CMK (cell line): ENCODE data around the gene FAM151B.
"Not testable (repeated sequence)": the region's sequence is repeated elsewhere in the genome, so short reads cannot be mapped to it uniquely, and the experiment has no call there.

Source experiments
- DNase-seq: peaks from one replicate; pipeline ENCODE4 v3.0.0-alpha.2; 2010; ENCODE audit warnings: low read depth

FAM151B gene

GRCh38 chr5:80487829-80488721 lies at the start of gene FAM151B:
Gene FAM151B, plus strand, starts transcription at chr5:80488100. Its CDS starts 24 bp downstream, at chr5:80488124.
- peak; percentile 50 for DNase-seq

DNA sequence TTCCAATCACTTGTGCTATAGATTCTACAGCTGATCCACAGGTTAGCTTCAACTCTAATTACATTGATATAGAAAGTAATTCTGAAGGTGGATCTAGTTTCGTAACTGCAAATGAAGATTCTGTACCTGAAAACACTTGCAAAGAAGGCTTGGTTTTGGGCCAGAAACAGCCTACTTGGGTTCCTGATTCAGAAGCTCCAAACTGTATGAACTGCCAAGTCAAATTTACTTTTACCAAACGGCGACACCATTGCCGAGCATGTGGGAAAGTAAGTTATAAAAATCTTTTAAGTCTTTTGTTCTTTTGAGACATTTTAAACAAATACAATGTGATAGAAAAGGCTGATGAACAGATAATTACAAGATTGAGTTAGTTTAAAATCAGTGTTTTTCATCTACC lies 49.2 kb upstream of the FAM151B start:
- no peak for DNase-seq

DNA sequence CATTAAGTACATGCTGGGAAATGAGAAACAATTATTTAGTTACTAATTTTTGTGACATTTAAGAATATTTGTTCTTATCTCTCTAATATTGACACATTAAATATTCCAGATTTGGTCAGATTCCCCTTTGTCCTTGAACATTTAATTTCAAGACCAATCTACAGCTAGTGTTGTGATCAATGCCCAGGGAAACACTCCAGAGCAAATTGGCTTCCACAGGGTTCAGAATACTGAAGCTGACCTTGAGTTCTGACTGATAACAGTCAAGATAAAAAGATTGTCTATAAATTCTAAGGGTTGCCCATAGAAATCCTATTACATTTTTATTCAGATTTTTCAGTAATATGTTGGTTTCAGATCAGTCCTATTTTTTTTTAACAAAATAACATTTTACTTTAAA lies 48.7 kb upstream of the FAM151B start:
- no peak for DNase-seq

- no peak for DNase-seq
These were observed 45.2 kb upstream of the FAM151B start for GRCh38 chr5:80442742-80443141.

DNA sequence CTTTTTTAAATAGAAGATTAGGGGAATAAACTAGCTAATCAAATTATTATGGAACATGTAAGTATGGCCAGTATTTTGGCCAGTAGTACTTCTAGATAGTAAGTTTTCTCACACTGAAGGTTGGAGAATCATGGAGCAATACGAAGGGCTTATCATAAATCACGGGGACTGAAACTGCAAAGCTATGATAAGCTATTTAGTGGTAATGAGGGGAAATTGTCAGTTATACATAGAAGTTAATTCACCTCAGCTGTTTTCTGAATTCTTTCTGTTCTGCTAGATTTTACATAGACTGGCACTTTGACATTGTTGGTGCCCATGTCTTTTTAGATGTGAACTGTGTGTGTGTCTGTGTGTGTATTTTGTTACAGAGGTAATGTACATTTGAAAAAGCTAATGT lies 34.5 kb upstream of the FAM151B start:
- no peak for DNase-seq

- no peak for DNase-seq
These were observed 24.6 kb upstream of the FAM151B start for GRCh38 chr5:80463269-80463668.

GRCh38 chr5:80466669-80467485 lies 21.0 kb upstream of the FAM151B start:
- no peak for DNase-seq

DNA sequence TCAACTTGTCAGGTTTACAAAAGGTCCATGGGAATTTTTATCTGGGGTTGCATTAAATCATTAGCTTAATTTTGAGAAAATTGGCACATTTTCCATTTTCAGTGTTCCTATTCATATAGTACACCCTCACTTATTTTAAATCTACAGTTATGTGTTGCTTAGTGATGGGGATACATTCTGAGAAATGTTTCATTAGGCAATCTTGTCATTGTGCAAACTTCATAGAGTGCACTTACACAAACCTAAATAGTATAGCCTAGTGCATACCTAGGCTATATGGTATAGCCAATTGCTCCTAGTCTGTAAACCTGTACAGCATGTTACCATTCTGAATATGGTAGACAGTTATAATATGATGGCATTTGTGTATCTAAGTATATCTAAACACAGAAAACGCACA lies 19.8 kb upstream of the FAM151B start:
- DNase-seq = no peak

DNA sequence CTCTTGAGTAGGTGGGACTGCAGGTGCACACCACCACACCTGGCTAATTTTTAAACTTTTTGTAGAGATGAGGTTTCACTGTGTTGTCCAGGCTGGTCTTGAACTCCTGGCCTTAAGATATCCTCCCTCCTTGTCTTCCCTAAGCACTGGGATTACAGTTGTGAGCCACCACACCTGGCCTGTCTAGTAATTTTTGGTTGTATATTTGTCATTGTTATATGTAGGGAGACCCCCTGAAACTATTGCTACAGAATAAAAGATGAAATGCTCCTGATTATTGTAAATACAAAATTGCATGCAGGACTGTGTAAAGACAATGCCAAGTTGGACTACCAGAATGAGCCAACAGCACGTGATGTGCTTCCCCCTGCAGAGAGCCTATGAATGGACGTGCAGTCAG lies 17.3 kb upstream of the FAM151B start:
- not testable (repeated sequence) for DNase-seq

GRCh38 chr5:80474929-80475328 lies 13.0 kb upstream of the FAM151B start:
- no peak for DNase-seq

DNA sequence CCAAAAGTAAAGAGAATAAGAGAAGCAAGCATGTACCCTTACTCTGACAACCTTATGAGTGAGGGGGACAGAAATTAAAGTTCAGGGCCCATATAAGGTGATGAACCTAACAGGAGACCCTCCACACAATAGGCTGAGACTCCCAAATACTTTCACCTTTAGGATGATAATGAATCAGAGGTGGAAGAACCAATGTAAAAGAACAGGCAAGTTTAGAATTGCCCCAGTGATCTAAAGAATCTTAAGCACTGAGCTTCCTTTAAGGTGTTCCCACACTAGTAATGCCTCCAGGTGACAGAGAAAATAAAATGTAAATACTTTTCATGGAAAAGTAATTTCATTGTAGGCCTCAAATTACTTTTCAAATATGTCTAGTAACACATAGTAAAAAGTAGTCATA lies 8.2 kb upstream of the FAM151B start:
- DNase-seq = no peak

GRCh38 chr5:80480354-80480753 lies 7.5 kb upstream of the FAM151B start:
- DNase-seq = no peak

- peak; percentile 21 for DNase-seq
These were observed 6.6 kb upstream of the FAM151B start for GRCh38 chr5:80481019-80481893.

- no peak for DNase-seq
These were observed 5.3 kb upstream of the FAM151B start for GRCh38 chr5:80482578-80482977.

DNA sequence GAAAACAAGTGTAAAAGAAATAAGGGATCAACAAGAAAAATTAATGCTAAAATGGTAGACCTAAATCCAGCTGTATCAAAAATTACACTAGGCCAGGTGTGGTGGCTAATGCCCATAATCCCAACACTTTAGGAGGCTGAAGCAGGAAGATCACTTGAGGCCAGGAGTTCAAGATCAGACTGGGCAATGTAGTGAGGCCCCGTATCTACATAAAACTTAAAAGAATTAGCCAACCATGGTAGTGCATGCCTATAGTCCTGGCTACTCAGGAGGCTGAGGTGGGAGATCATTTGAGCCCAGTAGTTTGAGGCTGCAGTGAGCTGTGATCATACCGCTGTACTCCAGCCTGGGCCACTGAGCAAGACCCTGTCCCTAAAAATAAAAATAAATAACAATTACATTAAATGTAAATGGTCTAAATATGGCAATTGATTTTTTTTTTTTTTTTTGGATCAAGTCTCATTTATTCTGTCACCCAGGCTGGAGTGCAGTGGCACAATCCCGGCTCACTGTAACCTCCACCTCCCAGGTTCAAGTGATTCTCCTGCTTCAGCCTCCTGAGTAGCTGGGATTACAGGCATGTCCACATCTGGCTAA lies 4.2 kb upstream of the FAM151B start:
- no peak for DNase-seq

DNA sequence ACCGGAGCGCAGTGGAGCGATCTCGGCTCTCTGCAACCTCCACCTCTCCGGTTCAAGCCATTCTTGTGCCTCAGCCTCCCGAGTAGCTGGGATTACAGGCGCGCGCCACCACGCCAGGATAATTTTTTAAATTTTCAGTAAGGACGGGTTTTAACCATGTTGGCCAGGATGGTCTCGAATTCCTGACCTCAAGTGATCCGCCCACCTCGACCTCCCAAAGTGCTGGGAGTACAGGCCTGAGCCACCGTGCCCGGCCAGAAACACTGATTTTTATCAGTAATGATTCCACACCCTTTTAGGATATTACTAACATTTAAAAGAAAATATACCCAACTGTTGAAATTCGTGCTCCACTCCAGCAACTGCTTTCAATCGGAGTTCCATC lies 464 bp upstream of the FAM151B start:
- no peak for DNase-seq

DNA sequence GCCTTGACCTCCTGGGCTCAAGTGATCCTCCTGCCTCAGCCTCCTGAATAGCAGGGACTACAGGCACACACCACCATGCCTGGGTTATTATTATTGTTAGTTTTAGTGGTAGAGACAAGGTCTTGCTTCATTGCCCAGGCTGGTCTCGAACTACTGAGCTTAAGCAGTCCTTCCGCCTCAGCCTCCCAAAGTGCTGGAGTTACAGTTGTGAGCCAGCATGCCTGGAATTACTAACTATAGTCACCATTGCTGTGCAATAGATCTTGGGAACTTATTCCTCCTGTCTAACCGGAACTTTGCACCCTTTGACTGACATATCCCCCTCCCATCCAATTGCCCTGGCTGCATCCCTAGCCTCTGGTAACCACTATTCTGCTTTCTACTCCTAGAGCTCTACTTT lies 3.4 kb downstream of the FAM151B start:
- no peak for DNase-seq

DNA sequence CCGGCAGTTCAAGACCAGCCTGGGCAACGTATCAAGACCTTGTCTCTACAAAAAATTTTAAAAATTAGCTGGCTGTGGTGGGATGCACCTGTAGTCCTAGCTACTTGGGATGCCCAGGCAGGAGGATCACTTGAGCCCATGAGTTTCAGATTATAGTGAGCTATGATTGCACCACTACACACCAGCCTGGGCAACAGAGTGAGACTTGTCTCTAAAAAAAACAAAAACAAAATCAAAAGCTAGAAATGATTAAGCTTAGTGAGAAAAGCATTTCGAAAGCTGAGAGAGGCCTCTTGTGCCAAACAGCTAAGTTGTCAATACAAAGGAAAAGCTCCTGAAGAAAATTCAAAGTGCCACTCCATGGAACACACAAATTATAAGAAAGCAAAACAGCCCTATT lies 4.8 kb downstream of the FAM151B start:
- DNase-seq = no peak

DNA sequence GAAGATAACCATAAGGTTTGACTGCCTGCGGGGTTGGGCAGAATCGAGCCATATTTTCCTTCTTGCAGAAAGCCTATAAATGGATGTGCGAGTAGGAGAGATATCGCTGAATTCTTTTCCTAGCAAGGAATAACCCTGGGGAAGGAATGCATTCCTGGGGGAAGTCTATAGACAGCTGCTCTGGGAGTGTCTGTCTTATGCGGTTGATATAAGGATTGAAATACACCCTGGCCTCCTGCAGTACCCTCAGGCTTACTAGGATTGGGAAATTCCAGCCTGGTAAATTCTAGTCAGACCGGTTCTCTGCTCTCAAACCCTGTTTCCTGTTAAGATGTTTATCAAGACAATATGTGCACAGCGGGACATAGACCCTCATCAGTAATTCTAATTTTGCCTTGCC lies 5.5 kb downstream of the FAM151B start:
- not testable (repeated sequence) for DNase-seq

DNA sequence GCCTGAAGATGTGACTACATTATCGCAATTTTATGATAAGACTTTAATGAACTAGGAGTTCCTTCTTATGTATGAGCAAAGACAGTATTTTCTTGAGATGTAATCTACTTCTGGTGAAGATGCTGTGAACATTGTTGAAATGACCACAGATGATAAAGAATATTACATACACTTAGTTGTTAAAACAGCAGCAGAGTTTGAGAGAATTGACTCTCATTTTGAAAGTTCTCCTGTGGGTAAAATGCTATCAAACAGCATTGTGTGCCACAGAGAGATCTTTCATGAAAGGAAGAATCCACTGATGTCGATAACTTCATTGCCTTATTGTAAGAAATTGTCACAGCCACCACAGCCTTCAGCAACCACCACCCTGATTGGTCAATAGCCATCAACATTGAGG lies 8.0 kb downstream of the FAM151B start:
- no peak for DNase-seq

GRCh38 chr5:80502800-80503199 lies 14.9 kb downstream of the FAM151B start:
- no peak for DNase-seq

- DNase-seq = no peak
These were observed 15.7 kb downstream of the FAM151B start for GRCh38 chr5:80503641-80504040.
